Measurements from ENCODE around the gene CCDC27. TPM values are rescaled to one million over a fixed set of nuclear protein-coding genes. Genes with fewer than 3 reads are reported as not detected.

The CCDC27 gene
- total RNA-seq, 1 experiment from 2014 or later = not detected

DNA sequence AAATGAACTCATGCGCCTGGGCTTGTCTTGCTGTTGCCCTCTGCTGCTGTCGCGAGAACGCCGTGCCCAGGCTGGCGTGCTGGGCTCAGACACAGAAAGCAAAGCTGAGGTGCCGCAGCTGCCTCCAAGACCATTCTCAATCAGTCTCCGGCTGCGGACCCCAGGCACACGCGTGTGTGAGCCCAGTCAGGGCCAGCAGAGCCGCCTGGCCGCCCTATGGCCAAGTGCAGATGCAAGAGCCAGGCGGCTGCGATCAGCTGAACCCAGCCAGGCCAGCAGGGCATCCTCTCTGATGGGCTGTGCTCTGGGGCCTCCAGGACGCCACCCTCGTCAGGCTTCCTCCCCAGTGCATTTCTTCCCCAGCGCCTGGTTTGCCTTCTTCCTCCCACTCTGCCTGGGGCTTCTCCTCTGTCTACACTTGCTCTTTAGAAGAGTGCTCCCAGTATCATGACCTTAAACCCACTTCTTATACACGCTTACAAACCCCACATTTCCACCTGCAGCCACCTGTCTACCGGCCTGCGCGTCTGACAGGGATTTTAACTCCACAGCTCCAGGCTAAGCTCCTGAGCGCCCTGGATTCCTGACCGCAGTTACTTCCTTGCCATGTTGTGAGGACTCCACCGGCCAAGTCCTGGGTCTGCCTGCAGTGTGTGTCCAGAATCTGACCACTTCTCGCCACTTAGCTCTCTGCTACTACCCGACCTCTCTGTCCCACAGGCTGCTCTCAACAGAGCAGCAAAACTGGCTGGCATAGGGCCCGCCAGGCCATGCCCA is 65.8 kb downstream of the CCDC27 start (continued):
- TF ChIP-seq REST (IDR thresholded peaks at IDR 0.05; ENCODE audit: low read depth) (no peak), CBX3 (IDR thresholded peaks at IDR 0.05; ENCODE audit: low read depth) (no peak), ZNF274 (IDR thresholded peaks at IDR 0.05; ENCODE audit: low read depth, low read length) (no peak), SP1 (IDR thresholded peaks at IDR 0.05; ENCODE audit: low read depth) (no peak), CEBPB (IDR thresholded peaks at IDR 0.05; ENCODE audit: low read depth) (no peak), EGR1 (IDR thresholded peaks at IDR 0.05; ENCODE audit: low read depth) (no peak)

- no peak overlapping the region for H3K4me3 ChIP-seq (replicated peaks in 1 of 2; ENCODE audit: low read depth in 1 of 2, low read length in 2 of 2)
- RAD21 ChIA-PET (ENCODE audit: low non-redundant PET in 1 of 2, low total read pairs in 2 of 2, uncharacterized antibody in 2 of 2, unreplicated experiment in 2 of 2) = no interaction called here
- no peak for TF ChIP-seq ZNF274 (IDR thresholded peaks at IDR 0.05; ENCODE audit: low read depth, low read length)
- no peak for TF ChIP-seq YY1 (IDR thresholded peaks at IDR 0.05; ENCODE audit: extremely low read depth, insufficient replicate concordance, low read depth, low read length)
- no peak for TF ChIP-seq ZFX (IDR thresholded peaks at IDR 0.05)
- TF ChIP-seq ATF3 (IDR thresholded peaks at IDR 0.05) = no peak
- no peak for TF ChIP-seq REST (IDR thresholded peaks at IDR 0.05; ENCODE audit: low read depth)
- no peak for TF ChIP-seq ELF1 (IDR thresholded peaks at IDR 0.05; ENCODE audit: borderline replicate concordance, low read depth)
- no peak for TF ChIP-seq EGR1 (IDR thresholded peaks at IDR 0.05; ENCODE audit: low read depth)
- no peaks in the 10 kb centered on the region for H3K27me3 ChIP-seq (ENCODE audit: insufficient read depth, low read length)
- ATAC-seq (no peak), DNase-seq (ENCODE audit: low read depth, low spot score) (no peak)
- no peak overlapping the region for H2AFZ ChIP-seq (ENCODE audit: low read depth, low read length, poor library complexity, severe bottlenecking)
- POLR2A ChIA-PET = no interaction called here
- H4K20me1 ChIP-seq (ENCODE audit: insufficient read depth) = no peaks in the 10 kb centered on the region
- no peaks in the 10 kb centered on the region for H3K79me2 ChIP-seq (ENCODE audit: insufficient read depth, low read length)
- no peaks in the 10 kb centered on the region for H3K9me2 ChIP-seq (ENCODE audit: insufficient read depth)
- CTCF ChIA-PET = no interaction called here
- no peaks in the 10 kb centered on the region; a peak in 1 of 4 replicates for H3K36me3 ChIP-seq (ENCODE audit: control insufficient read depth in 1 of 2, insufficient read depth in 2 of 2, low read length in 2 of 2)
- BruUV-seq (replicated peaks) = no TSS peak
- no peak overlapping the region for H3K4me2 ChIP-seq (ENCODE audit: low read length)
- no peak overlapping the region for H3K27ac ChIP-seq (ENCODE audit: low read depth, low read length)
- no peak overlapping the region for H3K9ac ChIP-seq (ENCODE audit: low read length)
- H3K9me3 ChIP-seq (ENCODE audit: control insufficient read depth in 1 of 2, insufficient read depth in 1 of 2, low read depth in 1 of 2, low read length in 2 of 2) = no peaks in the 10 kb centered on the region
- intact Hi-C loops (cut with micrococcal nuclease) = no loop called here
- no peaks in the 10 kb centered on the region for H3K4me1 ChIP-seq (ENCODE audit: control insufficient read depth in 1 of 2, insufficient read depth in 2 of 2, low read length in 2 of 2)
Observed at GRCh38 chr1:3819771-3820200, 67.5 kb downstream of the CCDC27 start.

Measured in HCT116 (cell line).